ENCODE measurements around the gene ADAMTS4.
"Not testable (repeated sequence)": the region's sequence is repeated elsewhere in the genome, so short reads cannot be mapped to it uniquely, and the experiment has no call there.

Gene ADAMTS4, protein sequence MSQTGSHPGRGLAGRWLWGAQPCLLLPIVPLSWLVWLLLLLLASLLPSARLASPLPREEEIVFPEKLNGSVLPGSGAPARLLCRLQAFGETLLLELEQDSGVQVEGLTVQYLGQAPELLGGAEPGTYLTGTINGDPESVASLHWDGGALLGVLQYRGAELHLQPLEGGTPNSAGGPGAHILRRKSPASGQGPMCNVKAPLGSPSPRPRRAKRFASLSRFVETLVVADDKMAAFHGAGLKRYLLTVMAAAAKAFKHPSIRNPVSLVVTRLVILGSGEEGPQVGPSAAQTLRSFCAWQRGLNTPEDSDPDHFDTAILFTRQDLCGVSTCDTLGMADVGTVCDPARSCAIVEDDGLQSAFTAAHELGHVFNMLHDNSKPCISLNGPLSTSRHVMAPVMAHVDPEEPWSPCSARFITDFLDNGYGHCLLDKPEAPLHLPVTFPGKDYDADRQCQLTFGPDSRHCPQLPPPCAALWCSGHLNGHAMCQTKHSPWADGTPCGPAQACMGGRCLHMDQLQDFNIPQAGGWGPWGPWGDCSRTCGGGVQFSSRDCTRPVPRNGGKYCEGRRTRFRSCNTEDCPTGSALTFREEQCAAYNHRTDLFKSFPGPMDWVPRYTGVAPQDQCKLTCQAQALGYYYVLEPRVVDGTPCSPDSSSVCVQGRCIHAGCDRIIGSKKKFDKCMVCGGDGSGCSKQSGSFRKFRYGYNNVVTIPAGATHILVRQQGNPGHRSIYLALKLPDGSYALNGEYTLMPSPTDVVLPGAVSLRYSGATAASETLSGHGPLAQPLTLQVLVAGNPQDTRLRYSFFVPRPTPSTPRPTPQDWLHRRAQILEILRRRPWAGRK

DNA sequence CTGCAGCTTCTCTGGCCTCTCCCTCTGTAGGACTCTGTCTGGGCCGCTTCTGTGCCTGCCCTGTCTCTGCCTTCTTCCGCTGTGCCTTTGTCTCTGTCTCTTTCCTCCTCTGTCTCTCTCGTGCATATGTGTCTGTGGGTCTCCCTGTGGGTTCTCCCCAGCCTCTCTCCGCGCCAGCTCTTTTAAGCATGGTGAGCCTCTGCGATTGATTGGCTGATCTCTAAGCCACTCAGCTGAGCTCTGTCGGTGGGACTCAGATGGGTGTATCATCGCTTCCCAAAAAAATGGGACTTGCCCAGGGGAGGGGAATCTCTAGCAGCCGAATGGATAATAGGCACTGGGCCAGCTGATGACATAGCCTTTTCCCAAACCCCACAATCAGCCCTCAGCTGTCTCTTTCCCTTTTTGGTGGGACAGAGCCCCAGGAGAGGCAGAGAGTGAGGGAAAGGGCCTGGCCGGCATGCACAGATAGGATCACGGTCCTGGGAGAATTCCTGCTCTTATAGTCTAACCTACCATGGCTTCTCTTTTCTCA lies at the start of gene ADAMTS4:
Gene ADAMTS4, minus strand, starts transcription at position 158 of the 535 bp plus-strand sequence. CDS start 427 bp downstream, outside the sequence.
- DNase-seq: no peak

GRCh38 chr1:161244888-161245287 lies 46.0 kb upstream of the ADAMTS4 start:
- DNase-seq: no peak

DNA sequence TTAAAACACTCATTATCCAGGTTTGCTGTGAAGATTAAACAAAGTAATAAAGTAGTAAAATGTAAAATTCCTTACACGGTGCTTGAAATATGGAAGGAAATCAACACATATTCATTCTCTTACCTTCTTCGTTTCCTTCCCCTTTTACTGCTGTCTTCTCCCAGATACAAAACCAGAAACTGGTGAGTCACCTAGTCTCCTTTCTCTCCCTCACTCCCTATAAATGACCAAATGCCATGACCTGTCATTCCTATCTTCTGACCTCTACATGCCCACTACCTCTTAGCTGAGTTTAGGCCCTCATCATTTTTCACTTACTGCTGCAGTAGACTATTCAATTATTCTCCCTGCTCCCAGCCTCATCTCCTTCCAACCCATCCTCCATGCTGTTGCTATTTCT lies 43.5 kb upstream of the ADAMTS4 start:
- no peak for DNase-seq

DNA sequence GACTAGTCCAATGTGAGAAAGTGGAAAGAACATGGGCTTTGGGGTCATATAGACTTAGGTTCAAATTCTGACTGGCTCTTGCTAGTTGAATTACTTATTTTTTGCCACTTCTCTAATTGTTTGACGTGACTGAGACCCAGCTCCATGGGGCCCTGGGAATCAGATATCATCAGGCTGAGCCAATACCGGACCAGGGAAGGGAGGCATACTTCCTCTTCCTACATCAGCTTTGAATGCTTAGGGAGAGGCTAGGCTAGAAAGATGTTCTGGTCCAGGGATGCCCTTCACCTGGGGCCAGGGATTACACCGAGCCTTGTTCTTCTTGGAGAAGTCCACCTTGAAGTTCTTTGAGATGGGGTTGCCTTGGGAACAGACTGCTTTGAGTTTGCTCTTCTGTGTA lies 42.8 kb upstream of the ADAMTS4 start:
- DNase-seq: no peak

DNA sequence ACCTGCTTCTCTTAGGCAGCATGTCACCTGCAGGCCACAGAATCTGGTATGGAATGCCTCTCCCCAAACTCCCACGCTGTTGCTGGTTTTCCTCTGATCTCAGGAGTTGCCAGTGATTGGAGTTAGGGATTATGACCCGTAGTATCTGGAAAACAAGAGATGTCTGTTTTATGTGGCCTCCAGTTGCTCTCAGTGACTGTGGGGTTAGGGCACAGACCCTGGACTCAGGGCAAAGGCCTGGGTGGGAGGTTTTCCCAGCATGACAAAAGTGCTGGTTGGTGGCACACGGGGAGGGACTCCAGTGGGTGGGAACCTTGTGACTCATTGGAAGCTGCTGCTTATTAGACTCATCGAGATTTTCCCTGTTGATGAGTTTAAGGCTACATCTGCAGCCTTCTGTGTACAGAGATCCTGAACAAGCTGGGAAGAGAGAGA lies 39.2 kb upstream of the ADAMTS4 start, which contains the start of gene NR1I3:
Gene NR1I3, minus strand, starts transcription at position 165 of the 435 bp plus-strand sequence. CDS start 1,638 bp downstream, outside the sequence.
- DNase-seq: no peak

GRCh38 chr1:161235957-161236775 lies 37.3 kb upstream of the ADAMTS4 start:
- no peak for DNase-seq

DNA sequence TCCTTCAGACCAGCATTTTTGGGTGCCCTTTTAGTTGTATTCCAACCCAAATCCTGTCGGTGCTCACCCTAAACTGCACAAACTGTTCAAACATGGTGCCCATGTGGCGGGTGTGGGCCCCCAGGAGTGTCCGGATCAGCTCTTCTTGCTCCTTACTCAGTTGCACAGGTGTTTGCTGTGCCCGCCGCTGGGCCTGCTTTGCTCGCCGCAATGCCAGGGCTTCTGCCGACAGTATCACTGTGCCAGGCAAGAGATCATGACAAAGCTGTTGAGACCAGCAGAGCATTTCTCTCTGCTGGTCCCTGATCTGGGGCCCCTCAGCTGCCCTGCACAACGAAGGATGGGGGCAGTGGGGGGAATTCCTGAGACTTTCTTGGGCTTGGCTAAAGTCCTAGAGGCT lies 34.2 kb upstream of the ADAMTS4 start:
- no peak for DNase-seq

- DNase-seq: no peak
Observed at GRCh38 chr1:161230762-161231161, 31.9 kb upstream of the ADAMTS4 start.

DNA sequence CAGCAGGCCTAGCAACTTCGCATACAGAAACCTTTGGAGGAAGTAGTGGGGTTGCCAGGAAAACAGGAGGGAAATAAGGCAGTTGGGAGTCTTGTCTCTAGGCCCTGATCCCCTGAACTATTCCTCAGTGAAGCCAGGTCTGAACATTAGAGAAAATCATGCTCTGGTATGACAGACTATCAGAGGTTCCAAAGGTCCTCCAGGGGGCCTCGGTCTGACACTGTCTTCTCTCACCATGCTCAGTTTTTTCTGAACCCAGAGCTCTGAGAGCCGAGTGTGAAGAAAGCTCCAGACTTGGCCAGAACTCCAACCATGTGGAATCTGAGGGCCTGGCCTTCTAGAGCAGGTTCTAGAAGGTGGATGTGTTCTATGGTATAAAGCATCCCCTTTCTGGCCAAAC lies 31.0 kb upstream of the ADAMTS4 start:
- no peak for DNase-seq

DNA sequence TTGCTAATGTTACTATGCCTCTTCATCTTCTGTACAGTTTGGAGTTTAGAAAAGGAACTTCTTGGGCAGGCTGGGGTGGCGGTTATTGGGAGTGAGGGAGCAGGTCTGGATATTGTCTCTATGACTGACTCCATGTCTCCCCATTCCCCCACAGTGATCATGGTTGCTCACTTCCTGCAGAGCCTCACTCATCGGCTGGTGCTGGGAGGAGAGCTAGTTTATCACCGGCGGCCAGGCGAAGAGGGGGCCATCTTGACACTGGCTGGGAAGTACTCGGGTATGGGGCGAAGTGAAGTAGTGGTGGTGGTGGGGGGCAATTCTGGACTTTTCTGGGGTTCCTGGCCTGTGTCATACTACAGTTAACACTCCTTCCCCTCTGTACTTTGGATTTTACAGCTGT lies 29.2 kb upstream of the ADAMTS4 start:
- DNase-seq: no peak

DNA sequence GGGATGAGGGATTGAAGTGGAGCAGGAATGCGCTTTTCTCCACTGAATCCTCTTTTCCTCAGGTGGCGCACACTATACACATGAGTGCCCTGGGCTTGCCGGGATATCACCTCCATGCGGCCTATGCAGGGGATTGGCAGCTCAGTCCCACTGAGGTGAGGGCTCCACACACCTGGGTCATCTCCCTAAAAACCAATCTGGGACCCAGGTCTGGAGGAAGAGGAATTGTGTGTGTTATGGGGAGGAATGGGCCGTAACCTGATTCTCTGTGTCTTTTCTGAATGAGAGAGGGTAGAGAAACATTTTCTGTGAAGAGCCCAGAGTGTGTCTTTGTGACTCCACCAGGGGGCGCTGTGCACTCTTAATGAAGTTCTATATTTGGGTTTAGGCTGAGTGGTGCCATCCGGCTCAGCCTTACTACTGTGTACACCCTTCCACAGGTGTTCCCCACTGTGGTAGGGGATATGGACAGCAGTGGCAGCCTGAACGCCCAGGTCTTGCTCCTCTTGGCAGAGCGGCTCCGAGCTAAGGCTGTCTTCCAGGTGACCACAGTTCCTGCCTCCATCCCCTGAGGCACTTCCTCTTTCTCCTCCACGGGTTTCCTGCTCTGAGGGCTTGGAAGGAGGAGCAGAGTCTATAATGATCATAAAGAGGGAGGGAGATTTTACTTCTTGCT lies 28.5 kb upstream of the ADAMTS4 start:
- DNase-seq: peak; percentile 90 to 93

DNA sequence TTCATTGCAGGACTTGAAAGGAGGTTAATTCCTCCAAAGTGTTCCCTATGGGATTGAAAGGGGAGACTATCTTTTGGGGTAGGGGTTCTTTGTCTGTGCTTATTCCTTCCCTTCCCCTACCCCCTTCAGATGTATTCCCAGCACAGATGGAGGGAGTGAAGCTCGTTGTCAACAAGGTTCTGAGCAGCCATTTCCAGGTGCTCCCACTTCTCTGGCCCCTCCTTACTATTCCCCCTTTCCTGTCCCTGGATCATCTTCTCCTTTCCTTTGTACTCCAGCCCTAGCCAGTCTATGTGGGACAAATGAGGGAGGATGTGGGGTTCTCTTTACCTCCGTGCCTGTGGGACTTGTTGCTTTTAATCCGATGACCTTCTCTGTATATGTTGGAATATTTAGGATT lies 27.9 kb upstream of the ADAMTS4 start:
- no peak for DNase-seq

GRCh38 chr1:161226320-161226711 lies 27.5 kb upstream of the ADAMTS4 start:
- DNase-seq: no peak

DNA sequence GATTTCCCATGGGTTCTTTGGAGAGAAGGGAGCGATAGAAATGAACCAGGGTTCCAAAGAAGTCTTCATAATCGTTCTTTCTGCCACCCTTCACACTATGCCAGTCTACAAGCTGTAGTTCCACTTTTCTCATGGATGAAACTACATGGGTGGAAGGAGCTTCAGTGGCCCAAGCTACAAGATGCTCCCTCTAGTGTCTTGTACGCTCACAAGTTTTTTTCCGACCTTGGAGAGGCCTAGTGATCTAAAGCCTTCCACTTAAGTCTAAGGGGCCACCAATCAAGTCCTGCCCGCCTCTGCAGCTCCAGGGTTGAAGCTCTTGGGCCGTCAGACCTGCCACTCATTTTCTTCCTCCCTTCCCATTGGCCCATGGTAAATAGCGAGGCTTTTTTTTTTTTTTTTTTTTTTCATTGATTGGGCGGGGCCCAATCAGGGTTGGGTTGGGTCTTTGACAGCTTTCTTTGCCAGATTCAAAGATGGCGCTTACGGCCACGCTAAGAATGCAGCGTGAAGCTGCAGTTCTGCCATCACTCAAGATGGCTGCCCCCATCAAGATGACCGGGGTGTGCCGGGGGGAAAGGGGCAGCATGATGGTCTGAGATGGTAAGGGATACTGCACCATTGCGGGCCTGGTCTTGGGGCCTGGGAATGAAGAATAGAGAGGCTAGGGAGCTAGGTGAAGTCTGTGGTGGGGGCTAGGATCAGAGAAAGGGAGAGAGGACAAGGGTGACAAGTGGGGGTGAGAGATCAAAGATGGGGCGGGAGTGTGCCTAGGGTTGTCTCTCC lies 26.9 kb upstream of the ADAMTS4 start, which contains the start of gene TOMM40L:
Gene TOMM40L, plus strand, starts transcription at position 527 of the 786 bp plus-strand sequence. CDS start 430 bp downstream, outside the sequence.
- DNase-seq: peak; percentile 79 to 83

DNA sequence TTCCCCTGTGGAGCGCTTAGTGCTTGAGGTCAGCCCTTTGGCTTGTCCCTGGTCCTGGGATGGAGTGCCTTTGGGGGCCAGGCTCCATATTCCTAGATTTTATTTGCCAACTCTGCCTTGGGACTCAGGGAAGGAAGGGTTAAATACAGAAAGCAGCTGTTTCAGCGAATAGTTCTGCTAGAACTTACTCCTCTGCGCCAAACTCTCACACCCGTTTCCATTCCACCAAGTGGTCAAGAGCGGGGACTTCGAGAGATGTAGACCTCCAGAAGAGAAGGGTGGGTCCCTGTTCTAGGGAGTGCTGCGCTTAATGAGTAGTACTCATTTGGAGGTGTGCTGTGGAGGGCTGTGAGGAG lies 26.3 kb upstream of the ADAMTS4 start:
- DNase-seq: no peak

- DNase-seq: not testable (repeated sequence)
Observed at GRCh38 chr1:161224695-161225087, 25.8 kb upstream of the ADAMTS4 start.

- DNase-seq: no peak
Observed at GRCh38 chr1:161223805-161224694, 25.2 kb upstream of the ADAMTS4 start.

DNA sequence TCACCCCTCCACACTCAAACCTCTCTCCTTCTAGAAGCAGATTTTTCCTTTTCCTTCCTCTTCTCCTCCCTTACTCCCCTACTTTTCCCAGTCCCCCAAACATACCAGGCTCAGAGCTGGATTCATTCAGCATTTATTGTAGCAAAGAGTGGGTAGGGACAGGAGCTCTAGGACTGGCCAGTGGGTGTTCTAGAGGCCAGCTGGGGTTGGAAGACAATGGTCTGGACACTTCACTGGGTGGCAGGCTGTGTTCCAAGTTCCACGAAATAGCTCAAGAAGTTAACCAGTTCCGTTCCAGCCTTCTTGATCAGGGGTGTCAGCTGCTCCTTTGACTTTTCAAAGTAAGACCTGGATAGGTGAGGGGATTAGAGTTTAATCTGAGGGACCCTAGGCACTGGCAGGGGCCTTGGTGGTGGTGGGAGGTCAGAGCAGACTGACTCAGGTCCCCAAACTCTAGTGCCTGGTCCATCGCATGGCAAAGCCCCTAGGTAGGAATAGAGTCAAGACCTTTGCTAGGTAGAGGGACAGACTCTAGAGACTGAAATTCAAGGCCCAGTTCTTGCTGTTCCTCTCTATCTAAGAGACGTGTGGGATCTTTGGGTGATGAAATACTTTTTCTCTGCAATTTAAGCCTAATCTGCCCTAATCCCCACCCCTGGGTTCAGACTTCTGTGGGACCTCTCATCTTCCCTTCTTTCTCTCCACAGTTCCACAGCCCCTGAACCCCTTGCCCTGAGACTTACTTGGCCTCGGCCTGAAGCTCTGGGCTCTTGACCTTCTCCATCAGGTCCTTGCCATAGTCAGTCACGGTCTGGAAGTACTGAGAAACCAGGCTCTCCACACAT lies 23.5 kb upstream of the ADAMTS4 start:
- no peak for DNase-seq

- no peak for DNase-seq
Observed at GRCh38 chr1:161220002-161220401, 21.1 kb upstream of the ADAMTS4 start.

Measured in activated CD4-positive, alpha-beta T cell treated with anti-CD3 and anti-CD28 coated beads, Interleukin-2, amount 50 U/mL, for 4 hours (primary cell).